Endothelial cell of umbilical vein (primary cell): ENCODE data around the gene MAS1L. TPM values are rescaled to one million over a fixed set of nuclear protein-coding genes. Genes with fewer than 3 reads are reported as not detected.

Experiments used
- BruUV-seq: library from RNA; stranded (reverse); fragments of 400-500 nt; replicated peaks from 2 replicates; lab custom pipeline; 2021; lab: Mats Ljungman, UMichigan
- CTCF ChIA-PET: fragments of 300-600, 350-600 bp; sonication (Branson Sonifier 250); formaldehyde crosslinking; loops from one replicate; lab custom pipeline; 2021; ENCODE audit warnings: antibody characterized with exemption, inconsistent platforms; lab: Charles Lee
- POLR2A ChIA-PET: fragments of 300-600, 350-600 bp; sonication (Branson Sonifier 250); formaldehyde crosslinking; loops from one replicate; lab custom pipeline; 2021; ENCODE audit warnings: antibody characterized with exemption, inconsistent platforms; lab: Charles Lee
- DNase-seq: peaks from one replicate; pipeline ENCODE4 v3.0.0-alpha.2; 2011; ENCODE audit warnings: low read depth, low spot score
- FAIRE-seq: peaks from 2 replicates; lab custom pipeline; 2011; peaks lifted over from hg19 to GRCh38; lab: Jason Lieb, UNC
- H2AFZ ChIP-seq: 2 replicates; pipeline ENCODE4 v1.6.0; 2012; ENCODE audit warnings: low read depth, low read length, control low read depth, inconsistent platforms
- H3K27ac ChIP-seq: 2 replicates; pipeline ENCODE4 v1.5.1; 2011; ENCODE audit warnings: low read depth, mild to moderate bottlenecking, control low read depth, low read length, moderate library complexity; ENCODE audit not compliant: insufficient read depth
- H3K27me3 ChIP-seq, 2 experiments: 2 replicates each; pipeline versions ENCODE4 v1.6.0 to v1.6.1; 2011; ENCODE audit warnings: low read length in 2 of 2, mixed read lengths in 1 of 2; ENCODE audit not compliant: control insufficient read depth in 2 of 2, insufficient read depth in 2 of 2
- H3K36me3 ChIP-seq, 2 experiments: 2 replicates in 1 of 2; 3 replicates in 1 of 2; pipeline ENCODE4 v1.5.1; 2011; ENCODE audit warnings: low read length in 2 of 2, mild to moderate bottlenecking in 1 of 2, moderate library complexity in 1 of 2; ENCODE audit not compliant: control insufficient read depth in 2 of 2, insufficient read depth in 2 of 2; ENCODE audit errors: extremely low read depth in 1 of 2
- H3K4me1 ChIP-seq: 3 replicates; pipeline ENCODE4 v1.5.1; 2011; ENCODE audit warnings: mild to moderate bottlenecking, low read length; ENCODE audit not compliant: control insufficient read depth, insufficient read depth; ENCODE audit errors: extremely low read depth
- H3K4me2 ChIP-seq: 2 replicates; pipeline ENCODE4 v1.6.1; 2011; ENCODE audit warnings: low read length, control low read depth, mixed read lengths; ENCODE audit not compliant: insufficient read depth
- H3K4me3 ChIP-seq, 3 experiments: fragments of 200-600 bp in 1 of 3; sonication (generic), shearing (Covaris generic) in 1 of 3; replicated peaks in 1 of 3; 2 replicates each; pipeline ENCODE4 v1.5.1; 2011 to 2016; ENCODE audit warnings: control low read depth in 3 of 3, low read length in 3 of 3, mild to moderate bottlenecking in 2 of 3, inconsistent platforms in 1 of 3, low read depth in 1 of 3, moderate library complexity in 1 of 3; ENCODE audit not compliant: insufficient read depth in 1 of 3
- H3K79me2 ChIP-seq: 2 replicates; pipeline ENCODE4 v1.6.0; 2012; ENCODE audit warnings: low read length, inconsistent platforms; ENCODE audit not compliant: control insufficient read depth, insufficient read depth
- H3K9ac ChIP-seq: replicated peaks from 2 replicates; pipeline ENCODE3; 2011; ENCODE audit warnings: low read length, control low read depth; ENCODE audit not compliant: insufficient read depth; ENCODE audit errors: extremely low read depth
- H3K9me1 ChIP-seq: replicated peaks from 3 replicates; pipeline ENCODE4 v1.6.0; 2011; ENCODE audit warnings: mild to moderate bottlenecking, low read length; ENCODE audit not compliant: control insufficient read depth, insufficient read depth; ENCODE audit errors: extremely low read depth
- H3K9me3 ChIP-seq: replicated peaks from 2 replicates; pipeline ENCODE4 v1.5.1; 2012; ENCODE audit warnings: low read length, inconsistent platforms; ENCODE audit not compliant: control insufficient read depth, insufficient read depth
- H4K20me1 ChIP-seq: replicated peaks from 2 replicates; pipeline ENCODE3; 2011; ENCODE audit warnings: mild to moderate bottlenecking, low read length; ENCODE audit not compliant: control insufficient read depth, insufficient read depth; ENCODE audit errors: extremely low read depth
- CTCF ChIP-seq, 2 donors: IDR thresholded peaks; 1 replicate in 1 of 2; 2 replicates in 1 of 2; pipeline ENCODE4 v1.5.1; 2011; ENCODE audit warnings: low read length in 2 of 2, mild to moderate bottlenecking in 2 of 2, moderate library complexity in 2 of 2, control low read depth in 1 of 2, inconsistent platforms in 1 of 2, low read depth in 1 of 2; ENCODE audit not compliant: insufficient read depth in 1 of 2; ENCODE audit errors: extremely low read depth in 1 of 2
- EZH2 ChIP-seq: IDR thresholded peaks from 2 replicates; pipeline ENCODE4 v1.6.1; 2012; ENCODE audit warnings: borderline replicate concordance, low read depth, mild to moderate bottlenecking, moderate library complexity, low read length, inconsistent platforms; ENCODE audit not compliant: severe bottlenecking
- FOS ChIP-seq: IDR thresholded peaks from 2 replicates; pipeline ENCODE4 v1.6.1; 2011; ENCODE audit warnings: mild to moderate bottlenecking, low read length, moderate library complexity, borderline replicate concordance; ENCODE audit not compliant: insufficient read depth
- GATA2 ChIP-seq: IDR thresholded peaks from 2 replicates; pipeline ENCODE4 v1.7.0; 2011; ENCODE audit warnings: low read depth, mild to moderate bottlenecking, moderate library complexity, mixed read lengths, low read length; ENCODE audit not compliant: insufficient read length, insufficient read depth
- JUN ChIP-seq: IDR thresholded peaks from 2 replicates; pipeline ENCODE4 v1.6.1; 2011; ENCODE audit warnings: borderline replicate concordance, low read depth; ENCODE audit not compliant: insufficient read length, insufficient read depth
- MAX ChIP-seq: IDR thresholded peaks from 2 replicates; pipeline ENCODE4 v1.6.1; 2011; ENCODE audit not compliant: insufficient read depth, insufficient read length
- MYC ChIP-seq: IDR thresholded peaks from one replicate; pipeline ENCODE4 v1.6.1; 2011; ENCODE audit warnings: mild to moderate bottlenecking, low read depth, low read length
- POLR2A ChIP-seq: IDR thresholded peaks from 2 replicates; pipeline ENCODE4 v1.6.1; 2012; ENCODE audit warnings: low read depth, mild to moderate bottlenecking, control low read depth, low read length
- POLR2AphosphoS5 ChIP-seq: IDR thresholded peaks from 2 replicates; pipeline ENCODE4 v1.6.1; 2012; ENCODE audit warnings: low read depth, mild to moderate bottlenecking, control low read depth, low read length, moderate library complexity; ENCODE audit not compliant: insufficient read depth
- dilution Hi-C: fragments of 300-500 bp; cut with MboI; formaldehyde crosslinking; loops from one replicate; pipeline ENCODE4 v1.15.0; 2019; ENCODE audit warnings: low sequenced_read_pairs; ENCODE audit not compliant: extremely low pct_ligation_motif_present
- intact Hi-C: fragments of 100-400 bp; cut with micrococcal nuclease; formaldehyde crosslinking; loops from one replicate; pipeline ENCODE4 v1.10.0; 2022
- polyA plus RNA-seq, 4 experiments: library from polyadenylated mRNA; depleted of rRNA in 3 of 4; stranded (reverse) in 3 of 4; unstranded in 1 of 4; fragments of >200 nt; gene quantifications; 2 replicates each; pipeline versions ENCODE4 v1.2.1 to v1.2.3, GENCODE V29; 2011 to 2012; ENCODE audit warnings: missing spikeins in 1 of 4
- total RNA-seq: library from RNA; stranded (reverse); gene quantifications from 2 replicates; pipeline ENCODE4 v1.2.3, GENCODE V29; 2021

MAS1L gene
- total and polyA plus RNA-seq, 2 donors (not counting 3 experiments of a cell fraction or from before 2014, with no cell fraction given), result not detected

- H3K4me3 ChIP-seq, result no peak overlapping the region
- H3K27ac ChIP-seq, result no peak overlapping the region
- TF ChIP-seq JUN (no peak), MAX (no peak), CTCF (IDR thresholded peaks at IDR 0.05; ENCODE audit: extremely low read depth in 1 of 2, insufficient read depth in 1 of 2, low read depth in 1 of 2, low read length in 2 of 2) (no peak), POLR2AphosphoS5 (no peak), GATA2 (no peak), FOS (no peak), MYC (no peak), POLR2A (no peak), EZH2 (no peak)
- H3K4me2 ChIP-seq, result no peak overlapping the region
- BruUV-seq, result no TSS peak
- H3K36me3 ChIP-seq, result no peaks in the 10 kb centered on the region
- no peaks in the 10 kb centered on the region for H3K4me1 ChIP-seq
- ChIA-PET CTCF (no interaction called here), POLR2A (no interaction called here)
- FAIRE-seq (no peak), DNase-seq (no peak)
- H2AFZ ChIP-seq, result no peak overlapping the region
- intact Hi-C loops (loop anchor here (5.0 kb wide), 1 partner anchor 763 kb away; no protein-coding TSS in a partner anchor), dilution Hi-C loops (no loop called here)
- H3K9me1 ChIP-seq, result no peaks in the 10 kb centered on the region
- H3K79me2 ChIP-seq, result no peaks in the 10 kb centered on the region
- H3K27me3 ChIP-seq, result no peaks in the 10 kb centered on the region
- no peak overlapping the region for H3K9ac ChIP-seq
- H4K20me1 ChIP-seq, result no peaks in the 10 kb centered on the region
- H3K9me3 ChIP-seq, result no peaks in the 10 kb centered on the region
Measured at GRCh38 chr6:29525311-29525639, 37.5 kb upstream of the MAS1L start.
